Measurements from ENCODE around the gene CNOT8.

CNOT8 gene

GRCh38 chr5:154923441-154924430 is 65.3 kb downstream of the CNOT8 start:
- DNase-seq (ENCODE audit: low spot score), result no peak
